ENCODE results near the gene UHRF2. TPM values are rescaled to one million over a fixed set of nuclear protein-coding genes. Genes with fewer than 3 reads are reported as not detected.

UHRF2 gene
- total RNA-seq, 1 donor from 2014 or later = 114 TPM

GRCh38 chr9:6408320-6408719 lies 4.7 kb upstream of the UHRF2 start:
- ATAC-seq (ENCODE audit: low read depth) = no peak
- CTCF ChIA-PET = no interaction called here
- no peaks in the 10 kb centered on the region for H3K36me3 Mint-ChIP-seq (ENCODE audit: low read depth)

GRCh38 chr9:6409811-6410210 lies 3.2 kb upstream of the UHRF2 start:
- peak overlapping the region; percentile 96 for H3K27ac Mint-ChIP-seq
- H3K4me1 Mint-ChIP-seq = peaks cover 35% of the 10 kb centered on the region
- POLR2A ChIA-PET = interaction anchor here (0.7 kb wide), 1 partner anchor 272 kb away, joined by 4 read pairs; no protein-coding TSS in a partner anchor
- CTCF ChIA-PET = no interaction called here
- no peak overlapping the region for H3K4me3 Mint-ChIP-seq
- intact Hi-C loops (cut with micrococcal nuclease) = loop anchor here (5.0 to 10.0 kb wide), 6 partner anchors 37 to 1733 kb away; partner anchors contain the start of genes CDC37L1, JAK2 and RCL1
- DNase-seq (no peak), ATAC-seq (ENCODE audit: low read depth) (no peak)
- no peaks in the 10 kb centered on the region for H3K27me3 Mint-ChIP-seq
- peaks cover 9% of the 10 kb centered on the region for H3K36me3 Mint-ChIP-seq (ENCODE audit: low read depth)
- no peaks in the 10 kb centered on the region for H3K9me3 Mint-ChIP-seq
- TF ChIP-seq, protein P1, sequence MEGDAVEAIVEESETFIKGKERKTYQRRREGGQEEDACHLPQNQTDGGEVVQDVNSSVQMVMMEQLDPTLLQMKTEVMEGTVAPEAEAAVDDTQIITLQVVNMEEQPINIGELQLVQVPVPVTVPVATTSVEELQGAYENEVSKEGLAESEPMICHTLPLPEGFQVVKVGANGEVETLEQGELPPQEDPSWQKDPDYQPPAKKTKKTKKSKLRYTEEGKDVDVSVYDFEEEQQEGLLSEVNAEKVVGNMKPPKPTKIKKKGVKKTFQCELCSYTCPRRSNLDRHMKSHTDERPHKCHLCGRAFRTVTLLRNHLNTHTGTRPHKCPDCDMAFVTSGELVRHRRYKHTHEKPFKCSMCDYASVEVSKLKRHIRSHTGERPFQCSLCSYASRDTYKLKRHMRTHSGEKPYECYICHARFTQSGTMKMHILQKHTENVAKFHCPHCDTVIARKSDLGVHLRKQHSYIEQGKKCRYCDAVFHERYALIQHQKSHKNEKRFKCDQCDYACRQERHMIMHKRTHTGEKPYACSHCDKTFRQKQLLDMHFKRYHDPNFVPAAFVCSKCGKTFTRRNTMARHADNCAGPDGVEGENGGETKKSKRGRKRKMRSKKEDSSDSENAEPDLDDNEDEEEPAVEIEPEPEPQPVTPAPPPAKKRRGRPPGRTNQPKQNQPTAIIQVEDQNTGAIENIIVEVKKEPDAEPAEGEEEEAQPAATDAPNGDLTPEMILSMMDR (IDR thresholded peaks at IDR 0.05) = no peak

More at GRCh38 chr9:6408320-6408719, 4.7 kb upstream of the UHRF2 start:
- intact Hi-C loops (cut with micrococcal nuclease) = no loop called here
- H3K4me1 Mint-ChIP-seq = peaks cover 29% of the 10 kb centered on the region
- no peak for DNase-seq
- H3K27ac Mint-ChIP-seq = no peak overlapping the region
- POLR2A ChIA-PET = no interaction called here
- no peak overlapping the region for H3K4me3 Mint-ChIP-seq
- H3K9me3 Mint-ChIP-seq = no peaks in the 10 kb centered on the region
- no peaks in the 10 kb centered on the region for H3K27me3 Mint-ChIP-seq
- TF ChIP-seq, protein P1 (IDR thresholded peaks at IDR 0.05) = no peak

- Mint-ChIP-seq H3K4me3 (no peak overlapping the region), H3K9me3 (no peaks in the 10 kb centered on the region), H3K4me1 (peaks cover 44% of the 10 kb centered on the region), H3K36me3 (ENCODE audit: low read depth) (peaks cover 10% of the 10 kb centered on the region), H3K27ac (peak overlapping the region; percentile 96), H3K27me3 (no peaks in the 10 kb centered on the region)
- intact Hi-C loops (cut with micrococcal nuclease) = loop anchor here (5.0 to 10.0 kb wide), 6 partner anchors 37 to 1733 kb away; partner anchors contain the start of genes CDC37L1, JAK2 and RCL1
- TF ChIP-seq, protein P1 (IDR thresholded peaks at IDR 0.05) = no peak
- ATAC-seq (ENCODE audit: low read depth) (no peak), DNase-seq (no peak)
- POLR2A ChIA-PET = interaction anchor here (0.5 to 5.4 kb wide), 3 partner anchors 271 to 1593 kb away, joined by 4 to 84 read pairs (median 59); partner anchors contain the start of gene KDM4C
- CTCF ChIA-PET = no interaction called here
These were observed 2.4 kb upstream of the UHRF2 start for GRCh38 chr9:6410633-6411032.

GRCh38 chr9:6413365-6414246 lies 607 bp downstream of the UHRF2 start:
- Mint-ChIP-seq H3K27me3 (no peaks in the 10 kb centered on the region), H3K4me3 (peak overlapping the region; percentile 82), H3K4me1 (peaks cover 70% of the 10 kb centered on the region), H3K36me3 (ENCODE audit: low read depth) (peaks cover 20% of the 10 kb centered on the region), H3K9me3 (no peaks in the 10 kb centered on the region), H3K27ac (peak overlapping the region; percentile 82)
- DNase-seq (no peak), ATAC-seq (ENCODE audit: low read depth) (peak; percentile 5)
- POLR2A ChIA-PET = interaction anchor here (0.6 to 8.0 kb wide), 38 partner anchors 7 to 1734 kb away, joined by 3 to 164 read pairs (median 5); partner anchors contain the start of genes AK3, CDC37L1, KDM4C and RANBP6
- CTCF ChIA-PET = interaction anchor here (0.7 to 2.9 kb wide), 9 partner anchors 15 to 154 kb away, joined by 3 to 12 read pairs (median 3); no protein-coding TSS in a partner anchor
- TF ChIP-seq, protein P1 (IDR thresholded peaks at IDR 0.05) = no peak
- intact Hi-C loops (cut with micrococcal nuclease) = loop anchor here (1.0 to 10.0 kb wide), 14 partner anchors 16 to 1736 kb away; partner anchors contain the start of genes CDC37L1, JAK2, KDM4C and PLGRKT
